Right lobe of liver (tissue), 4 donors: Measurements from ENCODE around the gene TECPR1.

Source experiments
- CTCF ChIP-seq, 4 donors: fragments of 200-600 bp in 3 of 4; fragments of 450-650 bp in 1 of 4; IDR thresholded peaks; one replicate each; pipeline versions ENCODE4 v1.5.1 to v1.8.0; 2016 to 2022; ENCODE audit warnings: antibody characterized with exemption in 4 of 4, mild to moderate bottlenecking in 2 of 4
- POLR2A ChIP-seq: fragments of 450-650 bp; IDR thresholded peaks from one replicate; pipeline ENCODE4 v1.6.1; 2017; ENCODE audit warnings: antibody characterized with exemption, mild to moderate bottlenecking
- donor health status: DM: no; HTN: no; CAD: no.
- donor health status: DM: no; HTN: no; CAD: no.
- donor health status: DM: no; HTN: yes; CAD: no.

- no peak for TF ChIP-seq CTCF (IDR thresholded peaks at IDR 0.05)
- TF ChIP-seq POLR2A: no peak
Measured at GRCh38 chr7:98191668-98192431, 60.2 kb downstream of the TECPR1 start.
